ENCODE results near the gene UGT1A8.
A peak's percentile ranks its signal among the peaks of the same experiment; 100 is the strongest.

DNA sequence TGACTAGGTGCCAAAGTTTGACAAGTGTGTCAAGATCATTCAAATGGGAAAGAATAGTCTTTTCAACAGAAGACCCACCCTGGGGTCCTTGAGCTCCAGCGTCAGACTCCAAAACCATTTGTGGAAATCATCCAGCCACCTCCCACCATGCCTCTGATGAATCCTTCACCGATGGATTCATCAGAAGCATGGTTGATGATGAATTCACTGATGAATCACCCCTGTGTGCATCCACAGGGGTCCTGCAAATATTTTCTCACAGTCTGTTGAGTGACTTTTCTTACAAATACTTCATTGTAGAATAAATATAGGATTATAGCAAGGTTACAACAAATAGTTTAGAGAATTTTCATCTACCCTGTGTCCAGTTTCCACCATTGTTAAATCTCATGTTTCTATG, 58.6 kb downstream of the UGT1A8 start:
- TF ChIP-seq CBX2 (IDR thresholded peaks at IDR 0.05; ENCODE audit: borderline replicate concordance, low read depth) (no peak), JUN (IDR thresholded peaks at IDR 0.05) (peak in 1 of 2 experiments; percentile 52; a peak in 1 of 5 replicates), POLR2A (IDR thresholded peaks at IDR 0.05; ENCODE audit: low read length) (no peak), CEBPB (IDR thresholded peaks at IDR 0.05) (no peak), RAD21 (conservative IDR thresholded peaks at IDR 0.05 in 1 of 2, IDR thresholded peaks at IDR 0.05 in 1 of 2) (no peak), EP300 (IDR thresholded peaks at IDR 0.05) (peak; percentile 71 to 80; a peak in 2 of 5 replicates), RFX5 (IDR thresholded peaks at IDR 0.05) (no peak), NFE2L2 (conservative IDR thresholded peaks at IDR 0.05; ENCODE audit: low read length) (no peak)
- TF ChIP-seq, protein P1, sequence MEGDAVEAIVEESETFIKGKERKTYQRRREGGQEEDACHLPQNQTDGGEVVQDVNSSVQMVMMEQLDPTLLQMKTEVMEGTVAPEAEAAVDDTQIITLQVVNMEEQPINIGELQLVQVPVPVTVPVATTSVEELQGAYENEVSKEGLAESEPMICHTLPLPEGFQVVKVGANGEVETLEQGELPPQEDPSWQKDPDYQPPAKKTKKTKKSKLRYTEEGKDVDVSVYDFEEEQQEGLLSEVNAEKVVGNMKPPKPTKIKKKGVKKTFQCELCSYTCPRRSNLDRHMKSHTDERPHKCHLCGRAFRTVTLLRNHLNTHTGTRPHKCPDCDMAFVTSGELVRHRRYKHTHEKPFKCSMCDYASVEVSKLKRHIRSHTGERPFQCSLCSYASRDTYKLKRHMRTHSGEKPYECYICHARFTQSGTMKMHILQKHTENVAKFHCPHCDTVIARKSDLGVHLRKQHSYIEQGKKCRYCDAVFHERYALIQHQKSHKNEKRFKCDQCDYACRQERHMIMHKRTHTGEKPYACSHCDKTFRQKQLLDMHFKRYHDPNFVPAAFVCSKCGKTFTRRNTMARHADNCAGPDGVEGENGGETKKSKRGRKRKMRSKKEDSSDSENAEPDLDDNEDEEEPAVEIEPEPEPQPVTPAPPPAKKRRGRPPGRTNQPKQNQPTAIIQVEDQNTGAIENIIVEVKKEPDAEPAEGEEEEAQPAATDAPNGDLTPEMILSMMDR (IDR thresholded peaks at IDR 0.05), result no peak
- TF ChIP-seq, protein P2, sequence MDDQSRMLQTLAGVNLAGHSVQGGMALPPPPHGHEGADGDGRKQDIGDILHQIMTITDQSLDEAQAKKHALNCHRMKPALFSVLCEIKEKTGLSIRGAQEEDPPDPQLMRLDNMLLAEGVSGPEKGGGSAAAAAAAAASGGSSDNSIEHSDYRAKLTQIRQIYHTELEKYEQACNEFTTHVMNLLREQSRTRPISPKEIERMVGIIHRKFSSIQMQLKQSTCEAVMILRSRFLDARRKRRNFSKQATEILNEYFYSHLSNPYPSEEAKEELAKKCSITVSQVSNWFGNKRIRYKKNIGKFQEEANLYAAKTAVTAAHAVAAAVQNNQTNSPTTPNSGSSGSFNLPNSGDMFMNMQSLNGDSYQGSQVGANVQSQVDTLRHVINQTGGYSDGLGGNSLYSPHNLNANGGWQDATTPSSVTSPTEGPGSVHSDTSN (IDR thresholded peaks at IDR 0.05), result no peak
- TF ChIP-seq, protein P3, sequence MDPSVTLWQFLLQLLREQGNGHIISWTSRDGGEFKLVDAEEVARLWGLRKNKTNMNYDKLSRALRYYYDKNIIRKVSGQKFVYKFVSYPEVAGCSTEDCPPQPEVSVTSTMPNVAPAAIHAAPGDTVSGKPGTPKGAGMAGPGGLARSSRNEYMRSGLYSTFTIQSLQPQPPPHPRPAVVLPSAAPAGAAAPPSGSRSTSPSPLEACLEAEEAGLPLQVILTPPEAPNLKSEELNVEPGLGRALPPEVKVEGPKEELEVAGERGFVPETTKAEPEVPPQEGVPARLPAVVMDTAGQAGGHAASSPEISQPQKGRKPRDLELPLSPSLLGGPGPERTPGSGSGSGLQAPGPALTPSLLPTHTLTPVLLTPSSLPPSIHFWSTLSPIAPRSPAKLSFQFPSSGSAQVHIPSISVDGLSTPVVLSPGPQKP (IDR thresholded peaks at IDR 0.05; ENCODE audit: low read depth, low read length), result no peak

Measured in A549 (cell line).